SU-DHL-6 (cell line): Measurements from ENCODE around the gene MAT2A.

Source experiments
- EZH2phosphoT487 ChIP-seq: fragments of 200-600 bp; sonication (generic), shearing (Covaris generic); conservative IDR thresholded peaks from 2 replicates; pipeline ENCODE4 v1.6.1; 2018; ENCODE audit warnings: mild to moderate bottlenecking, antibody characterized with exemption, low read length, moderate library complexity, mixed read lengths
- TF ChIP-seq, protein P1 (sequence below): fragments of 200-600 bp; sonication (generic); IDR thresholded peaks from one replicate; pipeline ENCODE4 v1.5.1; 2017; ENCODE audit warnings: antibody characterized with exemption, mild to moderate bottlenecking, low read length, moderate library complexity; ENCODE audit not compliant: insufficient read depth, poor library complexity, severe bottlenecking

DNA sequence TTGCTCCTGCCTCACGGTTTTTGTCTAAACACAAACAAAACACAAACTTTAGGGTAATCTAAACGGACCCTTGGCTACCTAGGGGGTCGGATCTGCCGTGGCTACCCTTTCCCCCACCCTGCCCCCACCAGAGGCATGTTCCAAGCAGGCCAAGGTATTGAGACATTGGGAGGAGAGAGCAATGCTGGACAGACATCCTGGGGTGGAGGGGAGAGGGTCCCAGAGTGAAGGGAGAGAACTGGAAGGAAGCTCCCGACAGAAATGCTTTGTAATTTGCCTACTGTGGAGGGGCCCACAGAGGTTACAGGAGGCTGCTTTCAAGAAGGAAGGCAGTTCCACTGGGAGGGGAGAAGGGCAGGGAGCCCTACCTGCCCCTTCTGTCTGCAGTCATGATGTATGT, 13.9 kb upstream of the MAT2A start:
- TF ChIP-seq, protein P1, sequence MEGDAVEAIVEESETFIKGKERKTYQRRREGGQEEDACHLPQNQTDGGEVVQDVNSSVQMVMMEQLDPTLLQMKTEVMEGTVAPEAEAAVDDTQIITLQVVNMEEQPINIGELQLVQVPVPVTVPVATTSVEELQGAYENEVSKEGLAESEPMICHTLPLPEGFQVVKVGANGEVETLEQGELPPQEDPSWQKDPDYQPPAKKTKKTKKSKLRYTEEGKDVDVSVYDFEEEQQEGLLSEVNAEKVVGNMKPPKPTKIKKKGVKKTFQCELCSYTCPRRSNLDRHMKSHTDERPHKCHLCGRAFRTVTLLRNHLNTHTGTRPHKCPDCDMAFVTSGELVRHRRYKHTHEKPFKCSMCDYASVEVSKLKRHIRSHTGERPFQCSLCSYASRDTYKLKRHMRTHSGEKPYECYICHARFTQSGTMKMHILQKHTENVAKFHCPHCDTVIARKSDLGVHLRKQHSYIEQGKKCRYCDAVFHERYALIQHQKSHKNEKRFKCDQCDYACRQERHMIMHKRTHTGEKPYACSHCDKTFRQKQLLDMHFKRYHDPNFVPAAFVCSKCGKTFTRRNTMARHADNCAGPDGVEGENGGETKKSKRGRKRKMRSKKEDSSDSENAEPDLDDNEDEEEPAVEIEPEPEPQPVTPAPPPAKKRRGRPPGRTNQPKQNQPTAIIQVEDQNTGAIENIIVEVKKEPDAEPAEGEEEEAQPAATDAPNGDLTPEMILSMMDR: no peak
- TF ChIP-seq EZH2phosphoT487: no peak
